ENCODE measurements around the gene DGKD. TPM values are rescaled to one million over a fixed set of nuclear protein-coding genes. Genes with fewer than 3 reads are reported as not detected.

Gene DGKD
- total and polyA plus RNA-seq, 9 of the 15 experiments (the other 6 are each of a cell fraction or from before 2014, with no cell fraction given) = 0.52 to 29.5 (median 10.6) TPM

DNA sequence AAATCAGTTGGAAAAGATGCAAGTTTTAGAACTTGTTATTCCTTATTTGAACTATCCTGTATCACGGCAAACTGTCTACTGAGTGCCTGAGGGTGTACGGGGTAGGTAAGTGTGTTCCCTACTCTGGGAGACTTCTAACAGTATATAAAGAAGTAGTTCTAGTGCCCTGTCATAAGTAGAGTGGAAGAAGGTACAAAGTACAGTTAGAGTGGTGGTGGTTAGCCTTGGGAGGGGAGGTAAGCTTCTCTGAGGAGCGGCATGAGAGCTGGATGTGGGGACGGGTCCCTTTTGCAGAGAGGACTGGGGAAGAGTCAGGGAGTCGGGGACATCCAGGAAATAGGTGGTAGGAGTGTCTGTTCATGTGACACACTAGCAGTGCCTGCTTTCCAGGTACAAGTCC is 48.5 kb downstream of the DGKD start:
- no peak for DNase-seq (ENCODE audit: extremely low read depth in 1 of 4, low spot score in 3 of 4)
- Histone ChIP-seq H3K27me3 (ENCODE audit: control insufficient read depth in 2 of 2, insufficient read depth in 2 of 2, low read length in 2 of 2) (no peaks in the 10 kb centered on the region), H3K9ac (ENCODE audit: insufficient read depth in 1 of 2, low read depth in 2 of 2, low read length in 2 of 2) (no peak overlapping the region), H3K4me2 (ENCODE audit: insufficient read depth, low read length) (no peak overlapping the region), H4K20me1 (replicated peaks; ENCODE audit: control insufficient read depth, insufficient read depth, low read length) (no peaks in the 10 kb centered on the region), H3K4me1 (replicated peaks in 1 of 2; ENCODE audit: control insufficient read depth in 2 of 2, insufficient read depth in 2 of 2, low read length in 2 of 2) (no peaks in the 10 kb centered on the region; a peak in 1 of 5 replicates), H3K4me3 (no peak overlapping the region), H3K79me2 (ENCODE audit: control insufficient read depth, insufficient read depth, low read length) (no peaks in the 10 kb centered on the region), H3K27ac (ENCODE audit: extremely low read depth, low read depth, low read length) (no peak overlapping the region), H3K36me3 (ENCODE audit: control insufficient read depth, insufficient read depth, low read length) (peaks cover 10% of the 10 kb centered on the region; the same call in 2 of the 3 replicates), H2AFZ (ENCODE audit: low read depth, low read length) (no peak overlapping the region), H3K9me1 (ENCODE audit: control insufficient read depth, insufficient read depth, low read length) (no peaks in the 10 kb centered on the region), H3K9me3 (replicated peaks; ENCODE audit: control insufficient read depth, insufficient read depth, low read depth, low read length) (no peaks in the 10 kb centered on the region)
- no TSS peak for BruUV-seq (replicated peaks)
- no peak for FAIRE-seq
- in situ Hi-C loops (cut with MboI) (no loop called here), intact Hi-C loops (cut with micrococcal nuclease) (no loop called here)
- no peak for TF ChIP-seq SIN3A (IDR thresholded peaks at IDR 0.05; ENCODE audit: borderline replicate concordance in 2 of 2, control insufficient read depth in 1 of 2, low read depth in 2 of 2, low read length in 2 of 2)
- TF ChIP-seq, protein P1, sequence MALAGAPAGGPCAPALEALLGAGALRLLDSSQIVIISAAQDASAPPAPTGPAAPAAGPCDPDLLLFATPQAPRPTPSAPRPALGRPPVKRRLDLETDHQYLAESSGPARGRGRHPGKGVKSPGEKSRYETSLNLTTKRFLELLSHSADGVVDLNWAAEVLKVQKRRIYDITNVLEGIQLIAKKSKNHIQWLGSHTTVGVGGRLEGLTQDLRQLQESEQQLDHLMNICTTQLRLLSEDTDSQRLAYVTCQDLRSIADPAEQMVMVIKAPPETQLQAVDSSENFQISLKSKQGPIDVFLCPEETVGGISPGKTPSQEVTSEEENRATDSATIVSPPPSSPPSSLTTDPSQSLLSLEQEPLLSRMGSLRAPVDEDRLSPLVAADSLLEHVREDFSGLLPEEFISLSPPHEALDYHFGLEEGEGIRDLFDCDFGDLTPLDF (CRISPR knock-in tag; IDR thresholded peaks at IDR 0.05) = no peak
- TF ChIP-seq CEBPG (CRISPR knock-in tag; IDR thresholded peaks at IDR 0.05) = no peak
- TF ChIP-seq CEBPG (tag; conservative IDR thresholded peaks at IDR 0.05 in 1 of 2, IDR thresholded peaks at IDR 0.05 in 1 of 2) = no peak
- TF ChIP-seq ZMIZ1 (IDR thresholded peaks at IDR 0.05; ENCODE audit: low read depth in 2 of 2, low read length in 2 of 2) = no peak
- TF ChIP-seq HNRNPLL (IDR thresholded peaks at IDR 0.05; ENCODE audit: low read depth, low read length, poor library complexity, severe bottlenecking) = no peak
- TF ChIP-seq, protein P2, sequence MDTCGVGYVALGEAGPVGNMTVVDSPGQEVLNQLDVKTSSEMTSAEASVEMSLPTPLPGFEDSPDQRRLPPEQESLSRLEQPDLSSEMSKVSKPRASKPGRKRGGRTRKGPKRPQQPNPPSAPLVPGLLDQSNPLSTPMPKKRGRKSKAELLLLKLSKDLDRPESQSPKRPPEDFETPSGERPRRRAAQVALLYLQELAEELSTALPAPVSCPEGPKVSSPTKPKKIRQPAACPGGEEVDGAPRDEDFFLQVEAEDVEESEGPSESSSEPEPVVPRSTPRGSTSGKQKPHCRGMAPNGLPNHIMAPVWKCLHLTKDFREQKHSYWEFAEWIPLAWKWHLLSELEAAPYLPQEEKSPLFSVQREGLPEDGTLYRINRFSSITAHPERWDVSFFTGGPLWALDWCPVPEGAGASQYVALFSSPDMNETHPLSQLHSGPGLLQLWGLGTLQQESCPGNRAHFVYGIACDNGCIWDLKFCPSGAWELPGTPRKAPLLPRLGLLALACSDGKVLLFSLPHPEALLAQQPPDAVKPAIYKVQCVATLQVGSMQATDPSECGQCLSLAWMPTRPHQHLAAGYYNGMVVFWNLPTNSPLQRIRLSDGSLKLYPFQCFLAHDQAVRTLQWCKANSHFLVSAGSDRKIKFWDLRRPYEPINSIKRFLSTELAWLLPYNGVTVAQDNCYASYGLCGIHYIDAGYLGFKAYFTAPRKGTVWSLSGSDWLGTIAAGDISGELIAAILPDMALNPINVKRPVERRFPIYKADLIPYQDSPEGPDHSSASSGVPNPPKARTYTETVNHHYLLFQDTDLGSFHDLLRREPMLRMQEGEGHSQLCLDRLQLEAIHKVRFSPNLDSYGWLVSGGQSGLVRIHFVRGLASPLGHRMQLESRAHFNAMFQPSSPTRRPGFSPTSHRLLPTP (IDR thresholded peaks at IDR 0.05; ENCODE audit: borderline replicate concordance, extremely low read depth, insufficient read length) = no peak
- TF ChIP-seq SMARCA4 (IDR thresholded peaks at IDR 0.05) = no peak
- TF ChIP-seq ZNF436 (CRISPR knock-in tag; IDR thresholded peaks at IDR 0.05) = no peak
- no peak for TF ChIP-seq KDM2B (CRISPR knock-in tag; IDR thresholded peaks at IDR 0.05)
- no peak for TF ChIP-seq STAT5B (CRISPR knock-in tag; IDR thresholded peaks at IDR 0.05)
- TF ChIP-seq CBX2 (IDR thresholded peaks at IDR 0.05; ENCODE audit: insufficient read depth, low read length, poor library complexity, severe bottlenecking) = no peak
- POLR2A ChIA-PET = interaction anchor here (1.0 kb wide), 1 partner anchor 13 kb away, joined by 5 read pairs; no protein-coding TSS in a partner anchor
- 78% methylated on average over 4 of the region's 5 CpGs for WGBS (ENCODE audit: insufficient coverage, low coverage, missing lambda C conversion rate)
- CTCF ChIA-PET (ENCODE audit: low intra/inter-chr PET ratio) = interaction anchor here (3.9 kb wide), 1 partner anchor 40 kb away, joined by 36 read pairs; no protein-coding TSS in a partner anchor
- no peak for ATAC-seq
